HepG2 (cell line): Measurements from ENCODE around the gene S1PR2. TPM values are rescaled to one million over a fixed set of nuclear protein-coding genes. Genes with fewer than 3 reads are reported as not detected.

Source experiments
- ARID5B ChIP-seq: IDR thresholded peaks from 2 replicates; pipeline ENCODE4 v1.4.0; 2020; ENCODE audit warnings: mild to moderate bottlenecking, missing genetic modification reagents
- BRF2 ChIP-seq: sonication (generic); formaldehyde crosslinking; IDR thresholded peaks from 2 replicates; pipeline ENCODE4 v1.8.1; 2022; ENCODE audit warnings: mild to moderate bottlenecking, missing genetic modification reagents
- ELF1 ChIP-seq: sonication (generic); formaldehyde crosslinking; IDR thresholded peaks from 2 replicates; pipeline ENCODE4 v1.4.0; 2020; ENCODE audit warnings: missing genetic modification reagents
- GATAD1 ChIP-seq: IDR thresholded peaks from 2 replicates; pipeline ENCODE4 v1.6.1; 2016; ENCODE audit warnings: missing genetic modification reagents, missing compliant biosample characterization
- HNRNPL ChIP-seq: fragments of 200-400 bp; formaldehyde crosslinking; IDR thresholded peaks from 2 replicates; pipeline ENCODE4 v1.6.1; 2017; ENCODE audit warnings: mild to moderate bottlenecking, low read depth, low read length
- HNRNPUL1 ChIP-seq: fragments of 200-400 bp; formaldehyde crosslinking; IDR thresholded peaks from 2 replicates; pipeline ENCODE4 v1.6.1; 2017; ENCODE audit warnings: low read depth, mild to moderate bottlenecking, low read length, moderate library complexity
- NR3C1 ChIP-seq: sonication (generic); formaldehyde crosslinking; IDR thresholded peaks from 2 replicates; pipeline ENCODE4 v1.4.0; 2020; ENCODE audit warnings: missing genetic modification reagents
- SP4 ChIP-seq: sonication (generic); formaldehyde crosslinking; IDR thresholded peaks from 2 replicates; pipeline ENCODE4 v1.8.1; 2023; ENCODE audit warnings: mild to moderate bottlenecking, missing genetic modification reagents
- TGIF2 ChIP-seq: IDR thresholded peaks from 2 replicates; pipeline ENCODE4 v1.6.1; 2016; ENCODE audit warnings: control low read depth, missing compliant biosample characterization
- THAP11 ChIP-seq: IDR thresholded peaks from 2 replicates; pipeline ENCODE4 v1.6.1; 2016; ENCODE audit warnings: missing biosample characterization, missing genetic modification reagents
- THRA ChIP-seq: sonication (generic); formaldehyde crosslinking; IDR thresholded peaks from 2 replicates; pipeline ENCODE4 v1.4.0; 2020; ENCODE audit warnings: missing genetic modification reagents, borderline replicate concordance
- ZFP90 ChIP-seq: sonication (generic); formaldehyde crosslinking; IDR thresholded peaks from 2 replicates; pipeline ENCODE4 v1.8.0; 2022; ENCODE audit warnings: missing genetic modification reagents, mild to moderate bottlenecking, inconsistent platforms, borderline replicate concordance
- ZNF256 ChIP-seq: sonication (generic); formaldehyde crosslinking; conservative IDR thresholded peaks from 2 replicates; pipeline ENCODE4 v1.4.0; 2020; ENCODE audit warnings: missing genetic modification reagents
- ZNF274 ChIP-seq: sonication (generic); formaldehyde crosslinking; IDR thresholded peaks from 2 replicates; pipeline ENCODE4 v1.5.1; 2020; ENCODE audit warnings: mild to moderate bottlenecking, missing genetic modification reagents
- ZNF484 ChIP-seq: sonication (generic); formaldehyde crosslinking; IDR thresholded peaks from 2 replicates; pipeline ENCODE4 v1.5.1; 2020; ENCODE audit warnings: mild to moderate bottlenecking, low read depth, missing genetic modification reagents, borderline replicate concordance
- polyA plus RNA-seq, 8 experiments: library from polyadenylated mRNA; depleted of rRNA in 3 of 8; stranded (reverse) in 7 of 8; unstranded in 1 of 8; fragments of >200 nt; fragmentation: Illumina TruSeq in 4 of 8; extraction: Trizol in 4 of 8; gene quantifications; 2 replicates each; pipeline versions ENCODE4 v1.2.1 to v1.2.3, GENCODE V29; 2011 to 2016; ENCODE audit warnings: low read depth in 4 of 8, missing spikeins in 1 of 8, mixed read lengths in 1 of 8; ENCODE audit not compliant: insufficient read depth in 1 of 8
- total RNA-seq, 5 experiments: library from RNA; depleted of rRNA; stranded (reverse); fragments of >200 nt; fragmentation: Illumina TruSeq; extraction: Trizol; gene quantifications; 2 replicates each; pipeline ENCODE4 v1.2.3, GENCODE V29; 2016; ENCODE audit warnings: low read depth in 1 of 5
- TF ChIP-seq, protein P1 (sequence below): sonication (generic); formaldehyde crosslinking; IDR thresholded peaks from 2 replicates; pipeline ENCODE4 v1.4.0; 2020; ENCODE audit warnings: missing genetic modification reagents
- TF ChIP-seq, protein P2 (sequence below): sonication (generic); formaldehyde crosslinking; IDR thresholded peaks from 2 replicates; pipeline ENCODE4 v1.8.0; 2022; ENCODE audit warnings: mild to moderate bottlenecking, missing genetic modification reagents, moderate library complexity

The S1PR2 gene
- total and polyA plus RNA-seq, 2 of the 13 experiments (the other 11 are each of a cell fraction or from before 2014, with no cell fraction given): 0.91 to 1.3 TPM

DNA sequence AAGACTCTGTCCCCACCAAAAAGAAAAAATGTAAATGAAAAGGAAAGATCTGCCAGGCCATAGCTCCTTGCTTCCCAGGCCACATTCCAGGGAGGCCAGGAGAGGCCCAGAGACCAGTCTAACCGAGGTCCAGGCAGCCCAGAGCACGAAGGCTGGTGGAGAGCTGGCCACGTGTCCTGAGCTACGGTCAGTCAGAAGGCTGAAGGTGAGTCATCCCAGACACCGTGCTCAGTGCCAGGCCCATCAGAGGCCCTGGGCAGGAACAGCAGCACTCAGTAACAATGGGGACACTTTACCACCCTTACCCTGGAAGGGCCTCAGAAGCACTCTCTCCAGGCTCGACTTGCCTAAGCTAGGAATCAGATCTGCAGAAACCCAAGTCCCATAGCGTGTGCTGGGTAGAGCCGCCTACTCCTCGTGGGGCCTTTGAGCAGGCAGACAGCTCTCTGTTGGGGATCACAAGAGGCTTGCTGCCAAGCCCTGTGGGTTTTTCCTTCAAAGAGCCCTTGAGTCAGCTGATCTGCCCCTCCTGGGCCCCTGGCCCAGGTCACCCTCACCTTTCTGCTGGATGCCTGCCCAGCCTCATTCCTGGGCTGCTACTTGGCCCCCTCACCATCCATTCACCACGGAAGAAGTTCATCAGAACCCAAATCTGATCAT lies 24.8 kb downstream of the S1PR2 start (continued):
- TF ChIP-seq, protein P1, sequence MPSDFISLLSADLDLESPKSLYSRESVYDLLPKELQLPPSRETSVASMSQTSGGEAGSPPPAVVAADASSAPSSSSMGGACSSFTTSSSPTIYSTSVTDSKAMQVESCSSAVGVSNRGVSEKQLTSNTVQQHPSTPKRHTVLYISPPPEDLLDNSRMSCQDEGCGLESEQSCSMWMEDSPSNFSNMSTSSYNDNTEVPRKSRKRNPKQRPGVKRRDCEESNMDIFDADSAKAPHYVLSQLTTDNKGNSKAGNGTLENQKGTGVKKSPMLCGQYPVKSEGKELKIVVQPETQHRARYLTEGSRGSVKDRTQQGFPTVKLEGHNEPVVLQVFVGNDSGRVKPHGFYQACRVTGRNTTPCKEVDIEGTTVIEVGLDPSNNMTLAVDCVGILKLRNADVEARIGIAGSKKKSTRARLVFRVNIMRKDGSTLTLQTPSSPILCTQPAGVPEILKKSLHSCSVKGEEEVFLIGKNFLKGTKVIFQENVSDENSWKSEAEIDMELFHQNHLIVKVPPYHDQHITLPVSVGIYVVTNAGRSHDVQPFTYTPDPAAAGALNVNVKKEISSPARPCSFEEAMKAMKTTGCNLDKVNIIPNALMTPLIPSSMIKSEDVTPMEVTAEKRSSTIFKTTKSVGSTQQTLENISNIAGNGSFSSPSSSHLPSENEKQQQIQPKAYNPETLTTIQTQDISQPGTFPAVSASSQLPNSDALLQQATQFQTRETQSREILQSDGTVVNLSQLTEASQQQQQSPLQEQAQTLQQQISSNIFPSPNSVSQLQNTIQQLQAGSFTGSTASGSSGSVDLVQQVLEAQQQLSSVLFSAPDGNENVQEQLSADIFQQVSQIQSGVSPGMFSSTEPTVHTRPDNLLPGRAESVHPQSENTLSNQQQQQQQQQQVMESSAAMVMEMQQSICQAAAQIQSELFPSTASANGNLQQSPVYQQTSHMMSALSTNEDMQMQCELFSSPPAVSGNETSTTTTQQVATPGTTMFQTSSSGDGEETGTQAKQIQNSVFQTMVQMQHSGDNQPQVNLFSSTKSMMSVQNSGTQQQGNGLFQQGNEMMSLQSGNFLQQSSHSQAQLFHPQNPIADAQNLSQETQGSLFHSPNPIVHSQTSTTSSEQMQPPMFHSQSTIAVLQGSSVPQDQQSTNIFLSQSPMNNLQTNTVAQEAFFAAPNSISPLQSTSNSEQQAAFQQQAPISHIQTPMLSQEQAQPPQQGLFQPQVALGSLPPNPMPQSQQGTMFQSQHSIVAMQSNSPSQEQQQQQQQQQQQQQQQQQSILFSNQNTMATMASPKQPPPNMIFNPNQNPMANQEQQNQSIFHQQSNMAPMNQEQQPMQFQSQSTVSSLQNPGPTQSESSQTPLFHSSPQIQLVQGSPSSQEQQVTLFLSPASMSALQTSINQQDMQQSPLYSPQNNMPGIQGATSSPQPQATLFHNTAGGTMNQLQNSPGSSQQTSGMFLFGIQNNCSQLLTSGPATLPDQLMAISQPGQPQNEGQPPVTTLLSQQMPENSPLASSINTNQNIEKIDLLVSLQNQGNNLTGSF (CRISPR knock-in tag): no peak
- TF ChIP-seq ZNF256: no peak
- TF ChIP-seq NR3C1 (CRISPR knock-in tag): no peak
- peak; percentile 64 for TF ChIP-seq ARID5B (CRISPR knock-in tag)
- no peak for TF ChIP-seq TGIF2
- no peak for TF ChIP-seq ZNF484 (CRISPR knock-in tag)
- TF ChIP-seq THAP11 (CRISPR knock-in tag): 0 out of 2 replicates have a peak, but pooled peaks have one; percentile 33
- TF ChIP-seq, protein P2, sequence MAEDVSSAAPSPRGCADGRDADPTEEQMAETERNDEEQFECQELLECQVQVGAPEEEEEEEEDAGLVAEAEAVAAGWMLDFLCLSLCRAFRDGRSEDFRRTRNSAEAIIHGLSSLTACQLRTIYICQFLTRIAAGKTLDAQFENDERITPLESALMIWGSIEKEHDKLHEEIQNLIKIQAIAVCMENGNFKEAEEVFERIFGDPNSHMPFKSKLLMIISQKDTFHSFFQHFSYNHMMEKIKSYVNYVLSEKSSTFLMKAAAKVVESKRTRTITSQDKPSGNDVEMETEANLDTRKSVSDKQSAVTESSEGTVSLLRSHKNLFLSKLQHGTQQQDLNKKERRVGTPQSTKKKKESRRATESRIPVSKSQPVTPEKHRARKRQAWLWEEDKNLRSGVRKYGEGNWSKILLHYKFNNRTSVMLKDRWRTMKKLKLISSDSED (CRISPR knock-in tag): no peak
- no peak for TF ChIP-seq ZFP90 (CRISPR knock-in tag)
- no peak for TF ChIP-seq HNRNPUL1
- no peak for TF ChIP-seq SP4 (CRISPR knock-in tag)
- no peak for TF ChIP-seq ELF1 (CRISPR knock-in tag)
- 0 out of 2 replicates have a peak, but pooled peaks have one; percentile 59 for TF ChIP-seq HNRNPL
- 0 out of 2 replicates have a peak, but pooled peaks have one; percentile 17 for TF ChIP-seq THRA
- no peak for TF ChIP-seq ZNF274 (CRISPR knock-in tag)
- peak; percentile 40; the same call in 1 of the 2 replicates for TF ChIP-seq GATAD1 (CRISPR knock-in tag)
- no peak for TF ChIP-seq BRF2 (CRISPR knock-in tag)
